ENCODE data around the gene FOXL2. TPM values are rescaled to one million over a fixed set of nuclear protein-coding genes. Genes with fewer than 3 reads are reported as not detected.

Gene FOXL2
- total and polyA plus RNA-seq, 8 donors = not detected

GRCh38 chr3:138902171-138902570 lies 44.8 kb downstream of the FOXL2 start:
- no peak for DNase-seq
- TF ChIP-seq CTCF (IDR thresholded peaks at IDR 0.05) = no peak
- peaks cover 10 to 27% of the 10 kb centered on the region in 2 donors for H3K4me1 ChIP-seq
- intact Hi-C loops (cut with DNase I) = no loop called here
- no peaks in the 10 kb centered on the region for H3K27me3 ChIP-seq
- ATAC-seq = no peak
- no peak overlapping the region for H3K4me3 ChIP-seq
- H3K27ac ChIP-seq = peak overlapping the region in 1 of 2 donors; percentile 70
- no peaks in the 10 kb centered on the region for H3K36me3 ChIP-seq
- no peaks in the 10 kb centered on the region for H3K9me3 ChIP-seq

GRCh38 chr3:138901567-138901966 lies 45.4 kb downstream of the FOXL2 start:
- Histone ChIP-seq H3K4me1 (peaks cover 10 to 29% of the 10 kb centered on the region in 2 donors), H3K9me3 (no peaks in the 10 kb centered on the region), H3K27me3 (no peaks in the 10 kb centered on the region), H3K27ac (peak overlapping the region in 1 of 2 donors; percentile 70), H3K4me3 (no peak overlapping the region), H3K36me3 (no peaks in the 10 kb centered on the region)
- intact Hi-C loops (cut with DNase I) = no loop called here
- ATAC-seq (peak; percentile 23), DNase-seq (no peak)
- TF ChIP-seq CTCF (IDR thresholded peaks at IDR 0.05) = no peak

- Histone ChIP-seq H3K27me3 (no peaks in the 10 kb centered on the region), H3K4me1 (peaks cover 10 to 29% of the 10 kb centered on the region in 2 donors), H3K27ac (no peak overlapping the region), H3K9me3 (no peaks in the 10 kb centered on the region), H3K36me3 (no peaks in the 10 kb centered on the region), H3K4me3 (no peak overlapping the region)
- no peak for TF ChIP-seq CTCF (IDR thresholded peaks at IDR 0.05)
- no peak for ATAC-seq
- no peak for DNase-seq
- intact Hi-C loops (cut with DNase I) = no loop called here
These were observed 47.5 kb downstream of the FOXL2 start for GRCh38 chr3:138899351-138899991.

GRCh38 chr3:138898708-138899107 lies 48.2 kb downstream of the FOXL2 start:
- TF ChIP-seq CTCF (IDR thresholded peaks at IDR 0.05) = no peak
- Histone ChIP-seq H3K4me1 (peaks cover 10 to 29% of the 10 kb centered on the region in 2 donors), H3K4me3 (no peak overlapping the region), H3K36me3 (no peaks in the 10 kb centered on the region), H3K27me3 (no peaks in the 10 kb centered on the region), H3K9me3 (no peaks in the 10 kb centered on the region), H3K27ac (no peak overlapping the region)
- ATAC-seq (no peak), DNase-seq (no peak)
- intact Hi-C loops (cut with DNase I) = no loop called here

- Histone ChIP-seq H3K27ac (no peak overlapping the region), H3K4me1 (peaks cover 10 to 29% of the 10 kb centered on the region in 2 donors)
- peak; percentile 84 for ATAC-seq
These were observed 48.6 kb downstream of the FOXL2 start for GRCh38 chr3:138898301-138898700.

More at GRCh38 chr3:138898301-138898700, 48.6 kb downstream of the FOXL2 start:
- no peaks in the 10 kb centered on the region for H3K9me3 ChIP-seq
- no peaks in the 10 kb centered on the region for H3K27me3 ChIP-seq
- DNase-seq = peak in 2 of 4 donors; percentile 20 to 37
- intact Hi-C loops (cut with DNase I) = no loop called here
- no peak overlapping the region for H3K4me3 ChIP-seq
- H3K36me3 ChIP-seq = no peaks in the 10 kb centered on the region
- no peak for TF ChIP-seq CTCF (IDR thresholded peaks at IDR 0.05)

Other genes with a start within 250 kb of the FOXL2 start
- 10 to 100 TPM; 31.7 to 39.6 TPM for gene PIK3CB, start 112.2 kb downstream of the FOXL2 start, total RNA-seq
- gene PIK3CB, start 112.2 kb downstream of the FOXL2 start, polyA plus RNA-seq (ENCODE audit: insufficient read length in 6 of 6) = 10 to 100 TPM; 12.1 to 16.5 (median 13.8) TPM
- not detected for gene FOXL2NB, start 80 bp upstream of the FOXL2 start, total RNA-seq
- under 1 TPM; 0.04 to 0.21 (median 0.06) TPM for gene FOXL2NB, start 80 bp upstream of the FOXL2 start, polyA plus RNA-seq (ENCODE audit: insufficient read length in 6 of 6)
- gene PRR23A, start 59.1 kb upstream of the FOXL2 start, total RNA-seq = not detected
- gene PRR23A, start 59.1 kb upstream of the FOXL2 start, polyA plus RNA-seq (ENCODE audit: insufficient read length in 6 of 6) = not detected
- gene PRR23B, start 73.8 kb upstream of the FOXL2 start, total RNA-seq = not detected
- not detected for gene PRR23B, start 73.8 kb upstream of the FOXL2 start, polyA plus RNA-seq (ENCODE audit: insufficient read length in 6 of 6)
- gene PRR23C, start 97.8 kb upstream of the FOXL2 start, total RNA-seq = not detected
- under 1 TPM in 5 of 6 donors, not detected in 1; 0.06 to 0.07 (median 0.06) TPM for gene PRR23C, start 97.8 kb upstream of the FOXL2 start, polyA plus RNA-seq (ENCODE audit: insufficient read length in 6 of 6)